Fibroblast of skin of right quadriceps (primary cell): ENCODE measurements around the gene DDC.

Experiments used
- DNase-seq: peaks from one replicate; pipeline ENCODE4 v3.0.0-alpha.2; 2013

The DDC gene

GRCh38 chr7:50564640-50565558 is at the start of gene DDC:
Gene DDC, minus strand, starts transcription at chr7:50565405. Its CDS starts 21,320 bp downstream, at chr7:50544085.
- DNase-seq, result no peak

DNA sequence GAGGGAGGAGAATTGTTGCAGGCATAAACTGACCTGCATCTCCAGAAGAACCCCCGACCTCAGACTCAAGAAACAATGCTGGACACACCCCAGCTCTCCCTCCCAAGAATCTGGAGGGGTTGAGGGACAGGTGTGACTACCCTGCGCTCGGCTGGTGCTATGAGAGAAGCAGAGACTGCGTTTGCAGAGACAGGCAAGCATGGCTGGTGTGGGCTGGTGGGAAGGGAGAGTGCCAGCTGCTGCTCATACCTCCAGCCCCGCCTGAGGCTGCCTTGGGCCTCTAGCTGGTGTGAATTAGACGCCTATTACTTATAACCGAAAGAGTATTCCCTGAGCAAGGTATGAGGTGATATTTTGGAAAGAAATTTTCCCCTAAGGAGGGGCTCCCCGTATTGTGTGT is 48.3 kb upstream of the DDC start:
- DNase-seq, result no peak

GRCh38 chr7:50612704-50613103 is 47.5 kb upstream of the DDC start:
- DNase-seq, result no peak

DNA sequence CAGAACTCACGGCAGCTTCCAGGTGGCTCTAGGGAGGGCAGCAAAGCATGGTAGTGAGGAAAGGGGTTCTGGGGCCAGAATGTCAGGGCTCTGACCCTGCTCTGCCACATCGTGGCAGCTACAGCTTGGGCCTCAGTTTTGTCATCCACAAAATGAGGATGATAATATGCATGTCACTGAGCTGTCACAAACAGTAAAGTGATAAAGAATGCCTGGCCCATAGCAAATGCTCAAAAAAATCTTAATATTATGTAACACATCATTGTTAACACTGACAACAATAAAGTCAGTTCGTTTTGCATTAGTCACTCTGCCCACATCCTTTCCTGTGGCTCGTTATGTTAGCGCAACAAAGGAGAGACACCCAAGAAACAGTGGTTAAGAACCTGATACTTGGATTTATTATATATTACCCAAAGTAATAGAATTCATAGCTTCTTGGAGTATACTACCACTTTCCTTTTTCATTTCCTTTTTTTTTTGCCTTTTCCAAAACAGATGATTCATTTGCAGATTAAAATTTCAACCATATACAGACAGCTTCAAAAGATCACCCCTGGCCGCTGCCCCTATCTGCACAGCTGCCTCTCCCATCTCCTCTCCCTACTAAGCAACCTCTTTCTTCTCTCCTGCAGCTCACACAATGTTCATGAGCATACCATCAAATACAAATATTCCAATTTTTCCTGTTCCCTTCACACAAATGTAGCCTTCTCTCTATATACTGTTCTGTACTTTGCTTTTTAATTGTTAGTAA is 45.5 kb upstream of the DDC start:
- DNase-seq, result peak; percentile 56

DNA sequence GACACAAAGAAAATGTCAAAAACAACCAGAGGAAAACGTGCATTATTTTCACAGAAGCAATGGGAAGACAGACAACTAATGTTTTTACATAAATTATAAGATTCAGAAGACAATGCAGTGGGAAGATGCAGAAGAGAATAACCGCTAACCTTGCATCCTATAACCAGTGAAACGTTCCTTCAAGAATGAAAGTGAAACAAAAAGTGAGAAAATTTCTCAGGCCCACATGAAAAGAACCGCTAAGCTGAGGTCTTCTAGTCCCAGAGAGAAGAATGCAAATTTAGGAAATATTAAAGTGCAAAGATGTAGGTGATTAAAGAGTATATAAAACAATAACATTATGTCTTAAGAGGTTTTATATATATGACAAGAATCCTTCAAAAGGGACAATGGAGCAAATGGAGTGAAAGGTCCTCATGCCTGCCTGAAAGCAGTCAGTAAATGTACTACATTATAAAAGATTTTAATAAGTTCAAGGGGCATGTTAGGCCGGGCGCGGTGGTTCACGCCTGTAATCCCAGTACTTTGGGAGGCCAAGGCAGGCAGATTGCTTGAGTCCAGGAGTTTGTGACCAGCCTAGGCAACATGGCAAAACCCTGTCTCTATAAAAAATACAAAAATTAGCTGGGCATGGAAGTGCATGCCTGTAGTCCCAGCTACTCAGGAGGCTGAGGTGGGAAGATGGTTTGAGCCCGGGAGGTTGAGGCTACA is 43.1 kb upstream of the DDC start:
- no peak for DNase-seq

GRCh38 chr7:50607524-50608125 is 42.4 kb upstream of the DDC start:
- DNase-seq, result no peak

DNA sequence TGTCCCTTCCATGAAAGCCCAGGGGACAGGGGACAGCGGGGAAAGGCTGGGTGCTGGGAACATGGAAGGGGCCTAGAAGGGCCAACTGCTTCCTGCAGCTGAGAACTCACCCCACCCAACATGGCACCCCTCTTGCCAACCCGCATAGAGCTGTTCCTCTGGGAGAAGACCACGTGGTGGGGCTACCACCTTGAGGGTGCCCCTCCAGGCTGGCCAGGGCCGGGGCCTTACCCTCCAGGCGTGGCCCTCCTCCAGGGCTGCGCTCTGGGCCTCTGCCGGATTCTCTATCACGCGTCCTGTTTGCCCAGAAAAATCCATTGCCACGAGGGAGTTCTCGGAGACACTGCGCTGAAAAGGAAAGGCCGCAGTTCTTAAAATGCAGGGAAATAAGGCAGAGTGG is 39.9 kb upstream of the DDC start:
- no peak for DNase-seq

DNA sequence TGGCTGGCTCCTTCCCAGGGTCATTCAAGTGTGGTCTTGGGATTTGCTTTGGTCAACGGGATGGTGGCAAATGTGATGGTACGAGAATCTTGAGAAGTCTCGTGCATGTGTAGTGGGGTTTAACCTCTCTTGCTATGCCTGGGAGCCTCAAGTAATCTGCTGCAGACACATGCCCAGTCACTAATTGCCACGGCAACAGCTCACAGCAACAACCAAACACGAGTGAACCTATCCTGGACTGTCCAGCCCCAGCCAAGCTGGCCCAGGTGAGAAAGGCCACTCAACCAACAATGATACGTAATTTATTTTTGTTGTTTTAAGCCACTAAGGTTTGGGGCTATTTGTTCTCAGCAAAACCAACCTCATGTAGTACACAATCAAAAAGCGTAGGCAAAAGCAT is 38.1 kb upstream of the DDC start:
- no peak for DNase-seq

DNA sequence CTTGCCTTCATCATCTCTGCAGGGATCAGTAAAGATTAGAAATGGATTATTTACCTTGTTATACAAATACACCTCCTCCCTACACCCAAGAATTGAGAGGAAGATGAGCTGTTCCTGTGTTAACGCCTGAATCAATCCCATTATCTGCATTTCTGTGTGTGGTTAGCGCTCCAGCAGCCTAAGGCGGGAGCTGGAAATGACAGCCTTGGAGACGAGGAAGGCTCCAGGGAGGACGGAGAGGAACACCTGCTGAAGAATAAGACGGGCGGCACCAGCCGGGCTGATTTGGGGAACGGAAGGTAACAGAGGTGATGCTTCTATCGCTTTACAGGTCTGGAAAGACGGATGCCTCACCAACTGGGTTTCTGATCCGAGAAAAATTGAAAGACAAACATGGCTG is 34.2 kb upstream of the DDC start:
- DNase-seq, result no peak

- DNase-seq, result no peak
Observed at GRCh38 chr7:50598460-50599343, 33.5 kb upstream of the DDC start.

DNA sequence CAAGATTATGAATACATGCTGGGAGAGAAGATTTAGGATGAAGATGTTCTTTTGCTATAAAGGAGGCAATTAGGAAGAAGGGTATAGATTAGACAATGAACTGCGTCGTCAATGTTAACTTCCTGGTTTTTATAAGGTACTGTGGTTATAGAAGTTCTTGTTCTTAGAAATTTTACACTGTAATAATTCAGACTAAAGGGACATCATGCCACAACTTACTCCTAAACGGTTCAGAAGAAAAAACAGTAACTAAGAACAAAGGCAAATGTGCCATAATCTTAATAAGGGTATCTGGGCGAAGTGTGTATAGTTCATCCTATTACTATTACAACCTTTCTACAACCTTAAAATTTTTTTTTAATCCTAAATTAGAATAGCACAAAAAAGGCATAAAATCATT is 31.3 kb upstream of the DDC start:
- no peak for DNase-seq

GRCh38 chr7:50595491-50596102 is 30.4 kb upstream of the DDC start:
- DNase-seq, result peak; percentile 52

DNA sequence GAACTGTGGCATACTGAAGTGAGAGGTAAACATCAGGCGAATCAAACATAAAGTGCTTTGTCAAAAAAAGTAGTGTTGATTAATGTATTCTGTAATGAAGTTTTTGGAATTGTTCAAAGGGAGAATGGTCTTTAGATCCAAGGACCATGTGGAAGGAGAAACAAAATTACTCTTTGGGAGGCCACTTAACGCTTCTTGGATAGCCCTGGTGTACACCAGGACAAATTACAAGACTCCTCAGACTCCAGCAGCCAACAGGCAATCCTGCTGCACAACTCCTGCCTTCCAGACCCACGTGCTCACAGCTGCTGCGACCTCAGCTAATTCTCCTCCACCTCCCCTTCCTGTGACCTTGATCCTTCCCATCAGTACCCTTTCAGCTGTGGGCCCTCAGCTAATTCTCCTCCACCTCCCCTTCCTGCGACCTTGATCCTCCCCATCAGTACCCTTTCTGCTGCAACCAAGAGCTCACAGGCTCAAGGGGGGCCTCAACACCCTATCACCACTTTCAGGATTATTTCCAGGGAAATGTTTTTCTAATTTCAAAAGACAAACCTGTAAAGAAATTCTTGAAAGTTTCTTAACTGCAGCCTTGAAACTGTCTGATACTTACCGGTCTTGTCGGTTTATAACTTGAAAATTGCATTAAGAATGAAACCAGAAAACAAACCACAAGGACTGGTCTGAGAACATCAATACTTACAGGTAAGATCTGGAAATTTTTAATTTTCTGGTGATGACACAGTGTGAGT is 29.7 kb upstream of the DDC start:
- DNase-seq, result no peak

DNA sequence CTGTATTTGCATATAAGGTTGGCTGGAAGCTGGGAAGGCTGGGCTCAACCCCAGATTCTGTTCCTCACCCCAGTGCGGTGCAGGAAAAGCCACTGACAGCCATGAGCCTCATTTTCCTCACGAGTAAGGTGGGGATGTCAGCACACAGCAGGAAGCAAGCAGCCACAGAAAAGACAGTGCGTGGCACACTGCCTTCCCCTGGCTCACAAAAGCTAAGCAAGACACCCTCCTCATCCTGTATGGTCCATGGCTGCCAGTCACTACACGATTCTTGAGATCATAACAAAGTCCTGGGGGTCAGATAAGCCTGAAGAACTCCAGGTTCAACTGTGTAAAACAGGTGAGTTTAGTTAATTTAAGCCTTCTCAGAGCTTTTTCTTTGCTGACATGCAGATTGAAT is 28.9 kb upstream of the DDC start:
- DNase-seq, result no peak

DNA sequence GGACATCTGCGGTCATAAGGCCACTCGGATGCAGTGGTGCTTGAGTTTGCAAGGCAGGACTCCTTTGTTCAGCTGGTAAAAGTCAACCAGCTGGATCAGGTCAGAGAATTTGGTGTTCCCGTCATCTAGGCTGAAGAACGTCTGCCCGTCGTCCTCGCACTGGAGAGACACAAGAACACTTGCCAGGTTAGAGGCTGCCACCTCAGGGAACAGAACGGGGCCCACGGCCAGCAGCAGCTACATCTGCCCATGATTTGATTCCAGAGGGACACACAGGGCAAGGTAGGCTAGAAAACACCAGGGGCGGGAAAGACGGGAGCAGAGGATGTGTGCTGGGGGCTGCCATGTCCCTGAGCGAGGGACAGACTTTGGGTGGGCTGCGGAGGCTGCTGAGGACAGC is 27.7 kb upstream of the DDC start:
- no peak for DNase-seq

DNA sequence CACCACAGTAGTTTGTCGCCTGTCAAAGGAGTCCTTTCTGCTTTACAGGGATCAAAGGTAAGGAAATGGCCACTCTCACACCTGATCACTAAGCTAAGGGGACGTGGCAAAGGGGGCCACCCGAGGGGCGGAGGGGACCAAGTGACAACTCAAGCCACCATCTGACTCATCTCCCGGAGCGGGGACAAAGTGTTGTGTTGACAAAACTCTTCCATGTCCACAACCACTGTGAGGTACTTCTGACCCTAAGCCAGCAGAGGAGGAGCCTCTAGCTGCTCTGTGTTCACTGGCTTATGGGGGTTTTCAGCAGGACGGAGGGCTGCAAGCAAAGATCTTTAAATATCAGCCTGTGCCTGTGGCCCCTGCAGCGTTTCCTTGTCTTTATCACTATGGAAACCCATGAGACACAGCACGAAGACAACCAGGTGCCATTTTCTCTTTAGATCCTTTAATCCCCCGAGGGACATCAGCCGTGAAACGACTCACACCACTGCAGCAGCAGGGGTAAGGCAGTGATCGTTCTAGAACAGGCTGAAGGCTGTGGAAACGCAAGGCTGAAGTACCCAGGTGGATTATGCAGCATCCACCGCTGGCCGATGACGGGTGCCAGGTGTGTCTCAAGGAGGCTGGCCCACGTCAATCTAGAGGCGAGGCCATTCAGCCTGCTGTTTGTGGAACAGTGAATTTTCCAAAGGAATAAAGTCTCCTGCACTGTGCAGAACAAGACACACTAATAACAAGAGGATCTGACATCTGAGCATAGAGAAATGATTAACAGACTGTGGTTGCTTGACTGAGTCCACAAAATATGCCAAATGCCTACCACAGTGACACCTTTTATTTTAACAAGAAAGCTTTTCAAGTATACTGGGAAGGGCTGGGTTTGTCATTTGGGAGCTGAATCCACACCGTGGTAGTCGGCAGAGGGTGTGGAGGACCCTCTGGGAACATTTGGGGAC is 26.6 kb upstream of the DDC start:
- no peak for DNase-seq

DNA sequence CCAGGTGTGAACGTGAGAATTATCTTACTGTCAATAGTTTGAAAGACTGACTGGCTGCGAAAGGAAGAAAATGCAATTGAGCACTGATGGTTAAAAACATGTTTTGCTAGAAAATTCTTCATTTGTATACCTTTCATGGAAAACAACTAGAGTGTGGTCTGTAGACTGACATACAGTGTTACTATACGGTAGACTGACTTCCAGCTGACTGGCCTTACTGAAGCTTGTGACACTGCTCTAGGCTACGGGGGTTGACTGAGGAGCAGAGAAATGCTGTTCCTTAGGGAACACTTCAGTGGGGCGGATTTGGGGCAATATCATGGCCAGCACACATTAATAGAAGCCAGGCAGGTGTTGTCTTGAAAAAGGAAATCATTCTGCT is 25.9 kb upstream of the DDC start:
- no peak for DNase-seq

DNA sequence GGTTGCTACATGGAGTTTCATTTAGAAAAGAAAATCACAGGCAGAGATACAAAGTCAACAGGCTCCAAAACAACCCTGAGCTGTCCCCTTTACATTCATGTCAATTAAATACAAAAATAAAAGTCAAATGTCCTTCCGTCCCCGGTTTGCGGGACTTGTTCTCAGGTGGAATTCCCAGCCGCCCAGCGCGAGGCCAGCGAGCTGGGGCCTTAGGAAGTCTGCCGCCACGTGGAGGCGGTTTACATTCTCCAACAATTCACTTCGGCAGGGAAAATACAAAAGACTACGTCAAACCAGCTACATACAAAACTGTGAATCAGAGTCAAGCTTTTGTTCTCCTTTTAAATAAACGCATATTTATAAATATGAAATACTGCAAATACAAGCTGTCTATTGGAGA is 25.3 kb upstream of the DDC start:
- no peak for DNase-seq

GRCh38 chr7:50589364-50589763 is 24.2 kb upstream of the DDC start:
- no peak for DNase-seq

- no peak for DNase-seq
Observed at GRCh38 chr7:50588937-50589336, 23.7 kb upstream of the DDC start.
